Measurements from ENCODE around the gene EZR.

DNA sequence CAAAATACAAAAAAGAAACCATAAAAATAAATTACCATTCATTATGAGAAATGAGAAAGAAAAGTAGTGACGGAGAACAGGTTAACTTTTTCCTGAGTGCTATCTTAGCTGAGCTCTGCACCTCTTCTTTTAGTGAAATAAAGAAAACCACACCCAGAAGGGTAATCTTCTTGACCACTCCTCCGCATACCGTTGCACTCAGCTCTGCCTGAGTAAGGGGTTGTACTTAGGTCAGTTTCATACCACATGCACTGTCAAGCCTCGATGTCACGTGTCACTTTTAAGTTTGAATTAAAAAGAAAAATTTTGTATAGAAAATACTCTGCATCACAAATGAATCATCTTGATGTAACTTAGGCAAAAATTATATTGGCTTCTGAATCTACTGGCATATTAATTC is 2.8 kb downstream of the EZR start:
- TF ChIP-seq NFYB (IDR thresholded peaks at IDR 0.05; ENCODE audit: insufficient read depth, low read depth, low read length) (no peak), SUZ12 (IDR thresholded peaks at IDR 0.05; ENCODE audit: unreplicated experiment) (no peak), RELA (IDR thresholded peaks at IDR 0.05; ENCODE audit: borderline replicate concordance, partially characterized antibody) (no peak), RAD21 (IDR thresholded peaks at IDR 0.05; ENCODE audit: insufficient read depth, low read depth, low read length) (no peak), POLR2A (IDR thresholded peaks at IDR 0.05; ENCODE audit: low read depth, low read length) (no peak), MYB (IDR thresholded peaks at IDR 0.05; ENCODE audit: borderline replicate concordance, low read depth, low read length) (no peak)
- TF ChIP-seq, protein P1, sequence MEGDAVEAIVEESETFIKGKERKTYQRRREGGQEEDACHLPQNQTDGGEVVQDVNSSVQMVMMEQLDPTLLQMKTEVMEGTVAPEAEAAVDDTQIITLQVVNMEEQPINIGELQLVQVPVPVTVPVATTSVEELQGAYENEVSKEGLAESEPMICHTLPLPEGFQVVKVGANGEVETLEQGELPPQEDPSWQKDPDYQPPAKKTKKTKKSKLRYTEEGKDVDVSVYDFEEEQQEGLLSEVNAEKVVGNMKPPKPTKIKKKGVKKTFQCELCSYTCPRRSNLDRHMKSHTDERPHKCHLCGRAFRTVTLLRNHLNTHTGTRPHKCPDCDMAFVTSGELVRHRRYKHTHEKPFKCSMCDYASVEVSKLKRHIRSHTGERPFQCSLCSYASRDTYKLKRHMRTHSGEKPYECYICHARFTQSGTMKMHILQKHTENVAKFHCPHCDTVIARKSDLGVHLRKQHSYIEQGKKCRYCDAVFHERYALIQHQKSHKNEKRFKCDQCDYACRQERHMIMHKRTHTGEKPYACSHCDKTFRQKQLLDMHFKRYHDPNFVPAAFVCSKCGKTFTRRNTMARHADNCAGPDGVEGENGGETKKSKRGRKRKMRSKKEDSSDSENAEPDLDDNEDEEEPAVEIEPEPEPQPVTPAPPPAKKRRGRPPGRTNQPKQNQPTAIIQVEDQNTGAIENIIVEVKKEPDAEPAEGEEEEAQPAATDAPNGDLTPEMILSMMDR (IDR thresholded peaks at IDR 0.05 in 2 of 3, conservative IDR thresholded peaks at IDR 0.05 in 1 of 3; ENCODE audit: control insufficient read depth in 2 of 3, extremely low read depth in 1 of 3, insufficient read depth in 1 of 3, low read depth in 3 of 3, low read length in 3 of 3) = no peak
- TF ChIP-seq, protein P2, sequence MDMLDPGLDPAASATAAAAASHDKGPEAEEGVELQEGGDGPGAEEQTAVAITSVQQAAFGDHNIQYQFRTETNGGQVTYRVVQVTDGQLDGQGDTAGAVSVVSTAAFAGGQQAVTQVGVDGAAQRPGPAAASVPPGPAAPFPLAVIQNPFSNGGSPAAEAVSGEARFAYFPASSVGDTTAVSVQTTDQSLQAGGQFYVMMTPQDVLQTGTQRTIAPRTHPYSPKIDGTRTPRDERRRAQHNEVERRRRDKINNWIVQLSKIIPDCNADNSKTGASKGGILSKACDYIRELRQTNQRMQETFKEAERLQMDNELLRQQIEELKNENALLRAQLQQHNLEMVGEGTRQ (IDR thresholded peaks at IDR 0.05; ENCODE audit: borderline replicate concordance, low read depth, low read length) = no peak; the same call in 1 of the 2 replicates
